GM18511 (cell line): ENCODE measurements around the gene PAQR5.

ENCODE experiments used
- ATAC-seq: cut with Tn5 transposase; IDR thresholded peaks from one replicate; pipeline ENCODE4 v1.9.1; 2021; ENCODE audit warnings: mild to moderate bottlenecking, moderate library complexity; ENCODE audit not compliant: unreplicated experiment

PAQR5 gene

DNA sequence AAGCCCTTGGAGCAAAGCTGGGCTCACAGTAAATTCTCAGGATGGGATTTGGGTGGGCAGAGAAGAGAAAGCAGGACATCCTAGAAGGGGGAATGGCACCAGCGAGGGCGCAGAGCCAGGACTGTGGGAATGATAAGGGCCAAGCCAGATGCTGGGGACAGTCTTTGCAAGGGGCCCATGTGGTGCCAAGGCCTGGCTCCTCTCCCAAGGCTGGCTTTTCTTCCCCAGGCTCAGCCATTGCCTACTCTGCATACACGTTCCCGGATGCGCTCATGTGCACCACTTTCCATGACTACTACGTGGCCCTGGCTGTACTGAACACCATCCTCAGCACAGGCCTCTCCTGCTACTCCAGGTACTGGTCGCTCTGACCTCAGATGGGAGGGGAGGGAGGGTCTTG lies 90.7 kb downstream of the PAQR5 start:
- ATAC-seq = no peak

- no peak for ATAC-seq
These were observed 91.9 kb downstream of the PAQR5 start for GRCh38 chr15:69390575-69390974.

DNA sequence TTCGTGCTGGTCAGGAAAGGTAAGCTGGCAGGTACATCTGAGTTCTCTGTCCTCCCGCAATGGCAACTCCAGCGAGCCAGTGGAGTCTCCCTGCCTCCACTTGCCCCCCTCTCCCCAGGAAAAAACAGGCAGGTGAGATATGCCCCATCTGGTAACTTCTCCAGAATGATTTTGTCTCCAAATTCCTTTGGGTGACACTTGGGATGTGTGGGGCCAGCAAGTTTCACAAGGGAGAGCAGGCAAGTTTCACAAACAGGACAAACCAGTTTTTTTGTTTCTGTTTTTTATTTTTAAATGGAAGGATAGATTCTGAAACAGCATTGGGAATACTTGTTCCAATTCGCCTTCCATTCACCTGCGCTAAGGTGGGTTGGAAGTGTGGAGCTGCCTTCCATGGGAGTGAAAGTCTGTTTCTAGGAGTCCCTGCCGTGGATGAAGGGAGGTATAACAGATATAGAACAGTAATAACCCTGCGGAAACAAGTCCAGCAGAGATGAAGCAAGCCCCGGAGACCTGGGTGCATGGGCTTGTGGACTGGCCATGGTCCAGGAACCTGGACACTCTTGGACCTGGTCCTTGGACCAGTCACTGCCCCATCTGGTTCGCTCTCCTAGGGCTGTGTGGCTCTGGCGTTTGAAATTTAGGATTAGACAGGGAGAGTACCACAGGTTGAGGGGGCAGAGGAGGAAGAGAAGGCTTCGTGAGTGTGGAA lies 92.5 kb downstream of the PAQR5 start:
- ATAC-seq = no peak

GRCh38 chr15:69392352-69392751 lies 93.6 kb downstream of the PAQR5 start:
- ATAC-seq = no peak

DNA sequence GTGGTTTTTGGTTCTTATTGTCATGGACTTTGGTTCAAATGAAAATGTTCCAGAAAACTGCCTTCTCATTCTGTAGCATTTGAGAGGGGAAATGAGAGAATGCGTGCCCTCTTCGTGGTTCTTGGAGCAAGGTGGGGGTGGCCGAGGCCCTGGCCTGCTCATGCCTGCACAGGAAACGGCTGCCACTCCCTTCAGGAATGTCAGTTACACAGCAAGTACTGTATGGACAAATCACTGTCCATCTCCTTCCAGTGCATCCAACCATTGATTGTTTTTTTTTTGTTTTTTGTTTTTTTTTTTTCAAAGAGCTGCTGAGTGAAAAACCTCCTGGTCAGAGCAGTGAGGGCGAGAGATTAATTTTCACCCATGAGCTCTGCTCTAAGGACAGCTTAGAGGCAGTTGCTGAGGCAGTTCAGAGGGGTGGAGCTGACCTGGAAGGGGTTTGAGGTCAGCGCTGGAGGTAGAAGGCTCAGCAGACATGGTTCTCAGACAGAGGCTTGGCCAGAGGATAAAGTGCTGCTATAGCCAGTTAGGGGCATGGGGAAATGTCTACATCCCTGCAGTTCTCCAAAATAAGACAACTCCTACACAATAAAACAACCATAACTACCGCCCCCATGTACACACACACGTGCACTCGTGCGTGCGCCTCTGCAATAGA lies 95.2 kb downstream of the PAQR5 start:
- no peak for ATAC-seq

- peak; percentile 48 for ATAC-seq
These were observed 96.0 kb downstream of the PAQR5 start for GRCh38 chr15:69394556-69395282.

- ATAC-seq = no peak
These were observed 96.7 kb downstream of the PAQR5 start for GRCh38 chr15:69395460-69395859.

- no peak for ATAC-seq
These were observed 97.3 kb downstream of the PAQR5 start for GRCh38 chr15:69395991-69396390.

- ATAC-seq = no peak
These were observed 99.8 kb downstream of the PAQR5 start for GRCh38 chr15:69398491-69398891.

DNA sequence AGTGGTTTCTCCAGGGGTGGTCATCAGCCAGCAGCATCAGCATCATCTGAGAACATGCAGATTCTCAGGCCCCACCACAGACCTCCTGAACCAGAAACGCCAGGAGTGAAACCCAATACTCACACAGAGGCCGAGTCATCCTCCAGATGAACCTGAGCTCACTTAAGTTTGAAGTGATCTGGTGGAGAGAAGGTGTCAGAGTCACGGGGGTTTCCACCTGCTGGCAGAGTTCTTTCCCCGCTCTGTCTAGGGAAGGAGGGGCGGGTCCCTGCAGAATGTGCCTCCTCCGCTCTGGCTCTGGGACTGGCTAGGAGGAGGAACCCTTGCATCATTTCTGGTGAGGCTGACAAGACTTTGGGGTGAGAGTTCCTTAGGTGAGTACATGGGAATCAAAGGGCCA lies 102.1 kb downstream of the PAQR5 start:
- no peak for ATAC-seq

DNA sequence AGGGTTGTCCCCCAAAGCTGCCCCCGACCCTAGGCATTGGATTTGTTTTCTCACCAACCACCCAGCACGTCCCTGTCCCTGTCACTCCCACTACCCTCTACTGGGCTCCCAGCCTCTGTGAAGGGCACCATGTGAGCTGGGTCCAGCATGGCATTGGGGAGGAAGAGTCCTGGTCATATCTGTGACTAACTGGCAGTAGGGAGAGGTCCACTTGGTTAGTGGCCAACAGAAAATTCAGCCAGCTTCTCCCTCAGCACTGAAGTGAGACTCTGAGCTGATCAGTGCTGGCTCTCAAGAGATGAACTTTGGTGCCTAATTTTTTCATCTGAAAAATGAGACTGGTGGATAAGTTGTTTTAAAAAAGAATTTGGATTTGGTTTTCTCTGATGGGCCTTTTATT lies 104.1 kb downstream of the PAQR5 start:
- ATAC-seq = no peak

DNA sequence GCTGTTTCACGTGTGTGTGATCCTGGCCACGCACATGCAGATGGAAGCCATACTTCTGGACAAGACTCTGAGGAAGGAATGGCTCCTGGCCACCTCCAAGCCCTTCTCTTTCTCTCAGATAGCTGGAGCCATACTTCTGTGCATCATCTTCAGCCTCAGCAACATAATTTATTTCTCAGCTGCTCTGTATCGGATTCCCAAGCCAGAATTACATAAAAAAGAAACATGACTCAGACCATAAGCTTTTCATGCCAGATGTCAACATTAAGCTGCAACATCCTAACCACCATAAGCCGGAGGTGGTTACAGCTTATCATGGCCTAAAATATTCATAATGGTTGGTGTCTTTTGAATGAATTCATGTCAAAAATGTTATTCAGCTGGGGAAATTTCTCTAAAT lies 104.9 kb downstream of the PAQR5 start:
- ATAC-seq = no peak

GRCh38 chr15:69405110-69405509 lies 106.4 kb downstream of the PAQR5 start:
- no peak for ATAC-seq

GRCh38 chr15:69407719-69408400 lies 109.1 kb downstream of the PAQR5 start:
- ATAC-seq = no peak

DNA sequence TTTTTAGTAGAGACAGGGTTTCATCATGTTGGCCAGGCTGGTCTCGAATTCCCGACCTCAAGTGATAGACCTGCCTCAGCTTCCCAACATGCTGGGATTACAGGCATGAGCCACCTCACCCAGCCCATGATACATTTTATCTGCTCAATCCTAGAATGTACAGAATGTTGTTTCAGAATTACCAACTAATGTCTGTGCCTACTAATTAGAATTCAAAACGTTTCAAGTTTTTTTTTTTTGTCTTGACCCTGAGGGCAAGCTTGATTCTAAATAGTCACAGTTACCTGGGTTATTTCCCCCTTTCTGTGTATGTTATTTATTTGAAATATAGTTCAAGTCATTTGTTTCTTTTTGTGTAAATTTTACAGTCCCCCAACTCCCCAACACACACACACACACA lies 110.1 kb downstream of the PAQR5 start:
- no peak for ATAC-seq

DNA sequence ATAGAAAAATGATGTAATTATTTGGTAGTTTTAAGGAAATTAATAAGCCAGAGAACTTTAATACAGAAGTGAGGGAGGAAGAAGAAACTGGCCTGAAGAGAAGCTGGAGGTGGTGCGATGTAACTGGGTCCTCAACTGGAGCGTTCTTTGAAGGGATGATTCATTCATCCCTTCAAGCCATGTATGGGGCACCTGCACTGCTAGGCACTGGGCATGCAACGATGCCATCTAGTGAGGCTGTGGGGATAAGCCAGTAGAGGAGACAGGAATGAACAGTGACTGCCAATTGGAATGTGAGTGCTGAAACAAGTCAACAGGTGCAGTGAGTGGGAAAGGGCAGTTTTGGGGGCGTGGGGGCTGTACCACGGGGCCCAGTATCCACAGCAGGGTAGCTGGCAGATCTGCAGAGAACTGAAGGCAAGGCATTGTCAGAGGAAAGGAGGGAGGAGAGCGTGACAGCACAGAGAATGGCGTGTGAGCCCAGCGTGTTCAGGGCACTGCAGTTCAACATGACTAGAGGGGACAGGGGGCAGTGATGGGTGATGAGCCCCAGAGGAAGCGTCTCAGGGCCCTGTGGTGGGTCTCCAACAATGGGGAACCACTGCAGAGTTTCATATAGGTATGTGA lies 111.6 kb downstream of the PAQR5 start:
- ATAC-seq = no peak

- no peak for ATAC-seq
These were observed 113.6 kb downstream of the PAQR5 start for GRCh38 chr15:69412274-69412673.

DNA sequence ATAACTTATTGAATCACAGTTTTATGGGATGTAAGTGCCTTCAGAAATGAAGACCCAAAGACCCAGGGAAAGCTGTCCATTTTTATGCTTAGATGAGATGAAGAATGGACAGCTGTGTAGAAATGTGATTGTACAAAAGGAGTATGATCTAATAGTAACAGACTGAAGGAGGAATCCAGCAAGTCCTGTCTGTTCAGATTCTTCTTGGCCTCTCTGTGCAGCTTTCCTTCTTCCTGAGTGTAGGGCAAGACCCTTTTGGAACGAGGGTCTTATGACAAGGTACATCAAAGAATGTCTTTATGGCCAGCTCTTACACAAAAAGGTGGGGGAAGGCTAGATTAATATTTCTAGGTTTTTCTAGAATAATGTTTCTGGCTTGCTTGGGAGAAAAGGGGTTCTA lies 114.0 kb downstream of the PAQR5 start:
- ATAC-seq = no peak

GRCh38 chr15:69413822-69414700 lies 115.3 kb downstream of the PAQR5 start, which contains the start of gene KIF23:
TSS of gene KIF23 (plus strand) at chr15:69414349. CDS start at chr15:69414466, 117 bp downstream.
- ATAC-seq = peak; percentile 94

DNA sequence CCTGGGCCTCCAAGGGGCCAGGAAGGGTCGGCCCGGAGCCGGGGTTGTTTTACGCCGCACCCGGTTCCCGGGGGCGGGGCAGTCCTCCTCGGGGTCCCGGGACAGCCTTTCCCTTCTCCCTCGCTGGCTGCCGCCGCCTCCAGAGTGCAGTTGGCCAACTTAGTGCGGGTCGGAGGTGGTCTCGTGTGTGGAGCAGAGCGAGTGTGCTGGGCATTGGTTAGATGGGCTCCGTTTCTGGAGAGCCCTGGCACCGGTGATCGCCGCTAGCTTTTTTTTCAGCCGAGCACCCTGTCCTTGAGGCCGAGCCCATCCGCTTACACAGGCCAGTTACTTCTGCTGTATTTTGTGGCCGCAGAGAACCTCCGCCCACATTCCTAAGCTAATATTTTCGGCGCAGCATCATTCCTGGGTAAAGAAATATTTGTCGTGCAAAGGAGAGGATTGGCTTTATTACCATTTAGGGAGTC lies 116.0 kb downstream of the PAQR5 start:
- ATAC-seq = peak; percentile 56
